GM06990 (cell line): ENCODE data around the gene PPP1R3A.

Experiments
- DNase-seq: peaks from one replicate; pipeline ENCODE4 v3.0.0-alpha.2; 2011; ENCODE audit not compliant: insufficient read length; ENCODE audit errors: extremely low read depth
- H3K27me3 ChIP-seq: replicated peaks from 2 replicates; pipeline ENCODE4 v1.6.0; 2011; ENCODE audit warnings: low read length; ENCODE audit not compliant: control insufficient read depth, insufficient read depth
- H3K36me3 ChIP-seq: 2 replicates; pipeline ENCODE4 v1.5.1; 2011; ENCODE audit warnings: low read length; ENCODE audit not compliant: control insufficient read depth, insufficient read depth
- H3K4me3 ChIP-seq: replicated peaks from 2 replicates; pipeline ENCODE4 v1.5.1; 2011; ENCODE audit warnings: low read depth, mild to moderate bottlenecking, control low read depth, low read length
- TF ChIP-seq, protein P1 (sequence below): IDR thresholded peaks from 2 replicates; pipeline ENCODE4 v1.5.1; 2011; ENCODE audit warnings: low read length, control low read depth, mild to moderate bottlenecking, inconsistent platforms; ENCODE audit not compliant: insufficient read depth, poor library complexity, severe bottlenecking

Gene PPP1R3A

DNA sequence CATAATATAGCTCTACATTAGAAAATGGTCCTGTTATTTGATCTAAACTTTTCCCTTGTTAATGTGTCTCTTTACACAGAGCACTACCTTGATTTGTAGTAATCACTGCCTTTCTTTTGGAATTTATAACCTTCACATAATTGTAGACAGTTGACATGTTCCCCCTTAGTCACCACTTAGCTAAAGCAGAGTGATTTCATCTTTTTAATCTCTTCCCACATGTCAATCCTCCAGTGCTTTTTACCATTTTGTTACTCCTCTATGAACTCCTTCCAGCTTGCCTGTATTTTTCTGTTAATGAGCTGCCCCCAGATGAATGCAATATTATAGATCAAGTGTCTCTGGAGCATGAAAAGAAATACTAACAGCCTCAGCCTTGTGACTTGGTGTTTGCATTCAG, 2.6 kb upstream of the PPP1R3A start:
- Histone ChIP-seq H3K4me3 (no peak overlapping the region), H3K36me3 (no peaks in the 10 kb centered on the region), H3K27me3 (no peaks in the 10 kb centered on the region)
- TF ChIP-seq, protein P1, sequence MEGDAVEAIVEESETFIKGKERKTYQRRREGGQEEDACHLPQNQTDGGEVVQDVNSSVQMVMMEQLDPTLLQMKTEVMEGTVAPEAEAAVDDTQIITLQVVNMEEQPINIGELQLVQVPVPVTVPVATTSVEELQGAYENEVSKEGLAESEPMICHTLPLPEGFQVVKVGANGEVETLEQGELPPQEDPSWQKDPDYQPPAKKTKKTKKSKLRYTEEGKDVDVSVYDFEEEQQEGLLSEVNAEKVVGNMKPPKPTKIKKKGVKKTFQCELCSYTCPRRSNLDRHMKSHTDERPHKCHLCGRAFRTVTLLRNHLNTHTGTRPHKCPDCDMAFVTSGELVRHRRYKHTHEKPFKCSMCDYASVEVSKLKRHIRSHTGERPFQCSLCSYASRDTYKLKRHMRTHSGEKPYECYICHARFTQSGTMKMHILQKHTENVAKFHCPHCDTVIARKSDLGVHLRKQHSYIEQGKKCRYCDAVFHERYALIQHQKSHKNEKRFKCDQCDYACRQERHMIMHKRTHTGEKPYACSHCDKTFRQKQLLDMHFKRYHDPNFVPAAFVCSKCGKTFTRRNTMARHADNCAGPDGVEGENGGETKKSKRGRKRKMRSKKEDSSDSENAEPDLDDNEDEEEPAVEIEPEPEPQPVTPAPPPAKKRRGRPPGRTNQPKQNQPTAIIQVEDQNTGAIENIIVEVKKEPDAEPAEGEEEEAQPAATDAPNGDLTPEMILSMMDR, result no peak
- no peak for DNase-seq

DNA sequence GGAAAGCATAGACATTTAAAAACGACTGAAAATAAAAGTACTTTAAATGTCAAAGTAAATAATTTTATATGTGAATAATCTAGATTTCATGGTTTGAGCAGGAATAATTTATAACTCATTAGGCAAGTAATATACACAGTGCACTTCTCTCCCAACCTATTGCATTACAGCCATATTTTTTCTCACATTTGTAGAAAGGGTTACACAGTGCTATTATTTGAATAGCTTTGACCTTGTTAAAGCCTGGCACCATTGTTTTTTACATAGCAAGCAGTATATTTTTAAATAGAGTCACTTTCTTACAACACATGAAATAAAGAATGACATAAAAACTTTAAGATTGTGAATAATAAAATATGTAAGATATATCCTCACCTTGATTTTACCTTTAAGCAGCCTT, 969 bp downstream of the PPP1R3A start:
- TF ChIP-seq, protein P1, result no peak
- Histone ChIP-seq H3K27me3 (no peaks in the 10 kb centered on the region), H3K4me3 (no peak overlapping the region), H3K36me3 (no peaks in the 10 kb centered on the region)
- no peak for DNase-seq

DNA sequence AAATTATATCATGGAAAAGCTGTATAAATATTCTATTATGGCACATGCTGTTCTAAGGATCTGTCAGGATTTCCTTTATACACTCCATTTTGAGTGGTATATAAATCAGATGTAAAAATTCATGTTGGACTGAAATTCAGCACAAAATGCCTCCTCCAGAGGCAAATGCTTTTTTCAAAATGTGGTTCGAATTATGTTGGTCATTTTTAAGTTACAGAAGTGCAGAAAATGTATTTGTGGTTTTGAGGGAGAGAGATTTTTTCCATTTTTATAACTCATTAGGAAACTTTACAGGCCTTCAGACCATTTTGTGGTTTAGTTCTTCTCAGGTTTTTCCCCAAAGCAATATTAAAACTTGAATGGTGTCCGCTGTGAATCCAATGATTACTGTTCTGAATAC, 2.9 kb downstream of the PPP1R3A start:
- Histone ChIP-seq H3K36me3 (no peaks in the 10 kb centered on the region), H3K27me3 (no peaks in the 10 kb centered on the region), H3K4me3 (no peak overlapping the region)
- TF ChIP-seq, protein P1, result no peak
- DNase-seq, result no peak

DNA sequence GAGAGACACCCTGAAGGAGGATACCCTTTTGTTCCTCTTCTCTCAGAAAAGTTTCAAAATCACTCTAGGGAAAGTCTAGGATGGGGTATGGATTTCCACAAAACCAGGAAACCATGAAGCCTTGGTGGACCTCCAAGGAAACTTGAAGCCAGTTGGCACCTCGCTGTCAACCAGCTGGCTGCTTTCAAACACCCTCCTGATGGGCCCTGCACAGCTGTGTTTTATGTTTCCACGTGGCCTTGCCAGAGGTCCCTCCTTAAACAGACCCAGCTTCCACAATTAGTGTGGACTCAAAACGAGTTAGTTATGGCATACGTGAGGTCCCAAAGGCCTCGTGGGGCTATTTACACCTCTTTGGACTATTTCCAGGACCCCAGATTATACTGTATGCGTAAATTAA, 5.9 kb downstream of the PPP1R3A start:
- H3K4me3 ChIP-seq, result no peak overlapping the region
- no peaks in the 10 kb centered on the region for H3K27me3 ChIP-seq
- DNase-seq, result no peak
- no peaks in the 10 kb centered on the region for H3K36me3 ChIP-seq
- TF ChIP-seq, protein P1, result no peak

DNA sequence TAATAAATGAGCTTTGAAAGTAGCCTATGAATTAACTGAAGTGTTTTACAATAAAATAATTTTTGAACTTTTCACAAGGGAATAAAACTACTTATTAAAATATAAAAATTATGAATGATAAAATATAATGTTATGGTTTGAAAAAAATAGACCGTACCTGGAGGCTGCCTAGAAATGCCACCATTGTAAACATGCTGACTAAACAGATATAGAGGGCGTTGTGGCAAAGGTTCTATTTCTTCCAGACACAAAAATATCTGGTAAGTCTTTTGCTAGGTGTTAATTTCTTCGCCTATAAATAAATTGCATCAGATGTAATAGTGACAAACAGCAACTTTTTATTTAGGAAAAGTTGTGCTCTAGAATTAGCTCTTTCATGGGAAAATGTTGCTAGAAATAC, 11.2 kb downstream of the PPP1R3A start:
- H3K4me3 ChIP-seq, result no peak overlapping the region
- no peaks in the 10 kb centered on the region for H3K36me3 ChIP-seq
- TF ChIP-seq, protein P1, result no peak
- DNase-seq, result no peak
- no peaks in the 10 kb centered on the region for H3K27me3 ChIP-seq

DNA sequence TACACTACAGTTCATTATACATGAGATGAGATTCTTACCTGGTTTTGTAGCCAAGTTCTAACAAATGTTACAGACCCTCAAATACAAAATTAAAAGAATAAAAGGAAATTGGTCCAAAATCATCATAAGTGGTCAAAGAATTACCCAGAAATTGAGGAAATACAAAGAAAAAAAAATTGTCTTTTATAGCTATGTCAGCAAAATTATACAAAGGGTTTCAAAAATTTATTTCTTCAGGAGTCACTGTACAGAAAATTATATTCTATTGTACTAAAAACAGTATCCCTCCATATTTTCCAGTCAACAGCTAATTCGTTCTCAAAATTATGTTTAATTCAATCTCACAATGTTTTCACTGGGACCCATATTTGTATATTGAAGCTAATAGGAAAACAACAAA, 14.3 kb downstream of the PPP1R3A start:
- DNase-seq, result no peak
- H3K36me3 ChIP-seq, result no peaks in the 10 kb centered on the region
- H3K27me3 ChIP-seq, result no peaks in the 10 kb centered on the region
- no peak overlapping the region for H3K4me3 ChIP-seq
- TF ChIP-seq, protein P1, result no peak
